ENCODE results near the gene CLPX. TPM values are rescaled to one million over a fixed set of nuclear protein-coding genes. Genes with fewer than 3 reads are reported as not detected.
"Not testable (repeated sequence)": the region's sequence is repeated elsewhere in the genome, so short reads cannot be mapped to it uniquely, and the experiment has no call there.

The CLPX gene
- total RNA-seq (10 to 100 TPM; 57.8 to 67.6 (median 60.8) TPM), polyA plus RNA-seq (10 to 100 TPM in 1 of 2 donors, 1 to 10 TPM in 1; 8.5 to 14.9 TPM)
- long read RNA-seq, donor 1, full-length matches to known transcripts = 46 of 61 reads
- long read RNA-seq, donor 1, partial matches to known transcripts = 7 of 61 reads
- long read RNA-seq, donor 1, other reads (novel, unspliced or antisense) = 8 of 61 reads
- long read RNA-seq, donor 2, full-length matches to known transcripts = 48 of 62 reads
- long read RNA-seq, donor 2, partial matches to known transcripts = 3 of 62 reads
- long read RNA-seq, donor 2, other reads (novel, unspliced or antisense) = 11 of 62 reads
- long read RNA-seq, donor 3, full-length matches to known transcripts = 78 of 119 reads
- long read RNA-seq, donor 3, partial matches to known transcripts = 33 of 119 reads
- long read RNA-seq, donor 3, other reads (novel, unspliced or antisense) = 8 of 119 reads

- peak within 1 kb of the TSS; percentile 83 to 99 (median 95) for H3K27ac ChIP-seq
- H3K9me3 ChIP-seq = no peaks in the 10 kb centered on the region
- DNase-seq = peak; percentile 91
- TF ChIP-seq CTCF (IDR thresholded peaks at IDR 0.05) = no peak
- peaks cover 0 to 14% (median 0%) of the 10 kb centered on the region in 9 donors for H3K36me3 ChIP-seq
- 0 to 1% methylated on average over 64 to 70 of the region's 70 CpGs for WGBS, 2 donors
- peak; percentile 94 to 97 (median 97) for ATAC-seq
- intact Hi-C loops (cut with DNase I) = loop anchor here in 4 of 10 donors (2.0 to 5.0 kb wide), 5 partner anchors 87 to 202 kb away; partner anchors contain the start of genes RNU5A-1 (in 1 of the 4) and RNU5B-1 (in 1 of the 4)
- peaks cover 3 to 39% (median 31%) of the 10 kb centered on the region in 9 donors for H3K4me1 ChIP-seq
- H3K4me3 ChIP-seq = peak within 1 kb of the TSS; percentile 78 to 99 (median 86)
- no peaks in the 10 kb centered on the region for H3K27me3 ChIP-seq
These were observed at the start of gene CLPX for GRCh38 chr15:65184868-65185717. CLPX (minus strand) TSS chr15:65185342; CDS start chr15:65185153, 189 bp downstream.

- no peak for ATAC-seq
- peaks cover 0 to 10% (median 0%) of the 10 kb centered on the region in 9 donors for H3K4me1 ChIP-seq
- DNase-seq = no peak
- intact Hi-C loops (cut with DNase I) = no loop called here
- no peak overlapping the region for H3K4me3 ChIP-seq
- TF ChIP-seq CTCF (IDR thresholded peaks at IDR 0.05) = no peak
- 75 to 77% methylated on average over 5 of the region's 5 CpGs for WGBS, 2 donors
- H3K27me3 ChIP-seq = no peaks in the 10 kb centered on the region
- H3K27ac ChIP-seq = no peak overlapping the region
- H3K36me3 ChIP-seq = no peaks in the 10 kb centered on the region
- H3K9me3 ChIP-seq = no peaks in the 10 kb centered on the region
These were observed 48.6 kb upstream of the CLPX start for GRCh38 chr15:65233696-65234095.

GRCh38 chr15:65232520-65232919 lies 47.4 kb upstream of the CLPX start:
- ATAC-seq (no peak), DNase-seq (no peak)
- Histone ChIP-seq H3K27ac (no peak overlapping the region), H3K27me3 (no peaks in the 10 kb centered on the region), H3K4me3 (no peak overlapping the region), H3K9me3 (no peaks in the 10 kb centered on the region), H3K4me1 (peaks cover 0 to 4% (median 0%) of the 10 kb centered on the region in 9 donors), H3K36me3 (no peaks in the 10 kb centered on the region)
- intact Hi-C loops (cut with DNase I) = no loop called here
- TF ChIP-seq CTCF (IDR thresholded peaks at IDR 0.05) = no peak
- whole genome bisulfite sequencing, 2 donors = 75 to 91% methylated on average over 3 of the region's 3 CpGs

GRCh38 chr15:65231306-65231705 lies 46.2 kb upstream of the CLPX start:
- H3K36me3 ChIP-seq = no peaks in the 10 kb centered on the region
- no peaks in the 10 kb centered on the region for H3K27me3 ChIP-seq
- intact Hi-C loops (cut with DNase I) = no loop called here
- WGBS, 2 donors = 93 to 96% methylated on average over 10 of the region's 10 CpGs
- no peak for TF ChIP-seq CTCF (IDR thresholded peaks at IDR 0.05)
- H3K9me3 ChIP-seq = no peaks in the 10 kb centered on the region
- H3K4me3 ChIP-seq = no peak overlapping the region
- ATAC-seq = no peak
- no peak overlapping the region for H3K27ac ChIP-seq
- no peaks in the 10 kb centered on the region for H3K4me1 ChIP-seq
- no peak for DNase-seq

- ATAC-seq; H3K27me3 ChIP-seq; H3K4me3 ChIP-seq; H3K4me1 ChIP-seq; DNase-seq; H3K9me3 ChIP-seq; H3K36me3 ChIP-seq; H3K27ac ChIP-seq; intact Hi-C loops (cut with DNase I): not testable (repeated sequence)
- 81 to 82% methylated on average over 4 of the region's 10 CpGs for WGBS, 2 donors
These were observed 41.8 kb upstream of the CLPX start for GRCh38 chr15:65226901-65227300.
